H1 (cell line): ENCODE measurements around the gene KATNAL1. TPM values are rescaled to one million over a fixed set of nuclear protein-coding genes. Genes with fewer than 3 reads are reported as not detected.
A peak's percentile ranks its signal among the peaks of the same experiment; 100 is the strongest.

ENCODE experiments used
- CTCF ChIA-PET: fragments of 300-600 bp; sonication (Branson Sonifier 250); formaldehyde crosslinking; loops from one replicate; lab custom pipeline; 2021; ENCODE audit not compliant: partially characterized antibody; lab: Charles Lee
- POLR2A ChIA-PET: fragments of 300-600 bp; sonication (Branson Sonifier 250); formaldehyde crosslinking; loops from one replicate; lab custom pipeline; 2021; ENCODE audit warnings: inconsistent platforms; ENCODE audit not compliant: partially characterized antibody; lab: Charles Lee
- DNase-seq, 2 experiments: peaks; one replicate each; pipeline versions ENCODE4 v3.0.0 to v3.0.0-alpha.2; 2010 to 2022; ENCODE audit warnings: low spot score in 2 of 2, low read depth in 1 of 2, mixed read lengths in 1 of 2
- FAIRE-seq: peaks from 2 replicates; lab custom pipeline; 2011; peaks lifted over from hg19 to GRCh38; lab: Jason Lieb, UNC
- H2AFZ ChIP-seq: 2 replicates; pipeline ENCODE4 v1.8.1; 2012; ENCODE audit warnings: low read length, inconsistent platforms
- H2AK5ac ChIP-seq: 2 replicates; pipeline ENCODE4 v1.6.1; 2013; ENCODE audit warnings: low read depth, low read length
- H2BK120ac ChIP-seq: replicated peaks from 2 replicates; pipeline ENCODE3; 2013; ENCODE audit warnings: low read depth, low read length, inconsistent platforms
- H2BK12ac ChIP-seq: 2 replicates; pipeline ENCODE4 v1.6.1; 2013; ENCODE audit warnings: low read depth, low read length
- H2BK15ac ChIP-seq: 2 replicates; pipeline ENCODE4 v1.6.1; 2013; ENCODE audit warnings: low read length
- H2BK20ac ChIP-seq: 2 replicates; pipeline ENCODE4 v1.6.1; 2013; ENCODE audit warnings: low read length
- H2BK5ac ChIP-seq: 2 replicates; pipeline ENCODE4 v1.6.1; 2013; ENCODE audit warnings: low read depth, low read length
- H3K14ac ChIP-seq: 2 replicates; pipeline ENCODE4 v1.6.1; 2013; ENCODE audit warnings: inconsistent platforms; ENCODE audit not compliant: insufficient read length
- H3K18ac ChIP-seq: 2 replicates; pipeline ENCODE4 v1.6.1; 2013; ENCODE audit warnings: low read length; ENCODE audit errors: extremely low read depth
- H3K23ac ChIP-seq: 2 replicates; pipeline ENCODE4 v1.6.1; 2013; ENCODE audit warnings: inconsistent platforms; ENCODE audit not compliant: insufficient read length
- H3K23me2 ChIP-seq: 2 replicates; pipeline ENCODE4 v1.6.1; 2013; ENCODE audit warnings: low read depth, low read length
- H3K27ac ChIP-seq: 2 replicates; pipeline ENCODE4 v1.6.1; 2011; ENCODE audit warnings: low read depth, low read length, inconsistent platforms
- H3K27me3 ChIP-seq, 4 experiments: replicated peaks in 1 of 4; 1 replicate in 1 of 4; 2 replicates in 3 of 4; pipeline versions ENCODE4 v1.6.1 to v1.8.1; 2011 to 2013; ENCODE audit warnings: low read length in 3 of 4, mild to moderate bottlenecking in 3 of 4, inconsistent platforms in 2 of 4, mixed read lengths in 2 of 4, moderate library complexity in 1 of 4; ENCODE audit not compliant: control insufficient read depth in 3 of 4, insufficient read depth in 3 of 4; ENCODE audit errors: extremely low read depth in 1 of 4
- H3K36me3 ChIP-seq, 4 experiments: 2 replicates each; pipeline versions ENCODE4 v1.6.1 to v1.8.1; 2011 to 2013; ENCODE audit warnings: mild to moderate bottlenecking in 4 of 4, low read length in 3 of 4, moderate library complexity in 2 of 4, control low read depth in 1 of 4, inconsistent platforms in 1 of 4; ENCODE audit not compliant: insufficient read depth in 4 of 4, control insufficient read depth in 2 of 4
- H3K4ac ChIP-seq: replicated peaks from 2 replicates; pipeline ENCODE3; 2013; ENCODE audit warnings: low read length, low read depth, mixed read lengths, inconsistent platforms; ENCODE audit not compliant: insufficient read length
- H3K4me1 ChIP-seq, 4 experiments: replicated peaks in 1 of 4; 1 replicate in 1 of 4; 2 replicates in 3 of 4; pipeline versions ENCODE4 v1.6.1 to v1.8.1; 2011 to 2013; ENCODE audit warnings: low read length in 3 of 4, inconsistent platforms in 2 of 4, mixed read lengths in 1 of 4; ENCODE audit not compliant: insufficient read depth in 4 of 4, control insufficient read depth in 3 of 4
- H3K4me2 ChIP-seq, 2 experiments: 2 replicates each; pipeline versions ENCODE4 v1.6.1 to v1.8.1; 2011 to 2013; ENCODE audit warnings: low read depth in 2 of 2, low read length in 2 of 2, control low read depth in 1 of 2, inconsistent platforms in 1 of 2, mild to moderate bottlenecking in 1 of 2; ENCODE audit not compliant: insufficient read depth in 1 of 2
- H3K4me3 ChIP-seq, 4 experiments: fragments of 200-600, 300-600 bp in 1 of 4; sonication (generic), shearing (Covaris generic), sonication (Bioruptor Twin) in 1 of 4; 2 replicates each; pipeline versions ENCODE4 v1.5.1 to v1.8.1; 2011 to 2016; ENCODE audit warnings: low read length in 4 of 4, low read depth in 3 of 4, control low read depth in 2 of 4, inconsistent platforms in 2 of 4, mild to moderate bottlenecking in 2 of 4, mixed read lengths in 1 of 4, moderate library complexity in 1 of 4; ENCODE audit not compliant: insufficient read depth in 2 of 4; ENCODE audit errors: extremely low read depth in 1 of 4
- H3K56ac ChIP-seq: replicated peaks from 2 replicates; pipeline ENCODE3; 2013; ENCODE audit warnings: low read depth, mild to moderate bottlenecking, mixed read lengths, low read length, inconsistent platforms; ENCODE audit not compliant: insufficient read length
- H3K79me1 ChIP-seq: 2 replicates; pipeline ENCODE4 v1.6.1; 2013; ENCODE audit warnings: low read depth, low read length, control low read depth
- H3K79me2 ChIP-seq, 2 experiments: 2 replicates each; pipeline versions ENCODE4 v1.6.1 to v1.8.1; 2012 to 2013; ENCODE audit warnings: low read length in 2 of 2, mild to moderate bottlenecking in 2 of 2, inconsistent platforms in 1 of 2; ENCODE audit not compliant: insufficient read depth in 2 of 2, control insufficient read depth in 1 of 2
- H3K9ac ChIP-seq, 4 experiments: replicated peaks in 1 of 4; 1 replicate in 1 of 4; 2 replicates in 3 of 4; pipeline versions ENCODE4 v1.6.1 to v1.8.1; 2011 to 2013; ENCODE audit warnings: low read depth in 3 of 4, low read length in 3 of 4, control low read depth in 2 of 4, mild to moderate bottlenecking in 2 of 4, moderate library complexity in 2 of 4, inconsistent platforms in 1 of 4; ENCODE audit errors: extremely low read depth in 1 of 4
- H3K9me3 ChIP-seq, 2 experiments: 2 replicates each; pipeline versions ENCODE4 v1.6.1 to v1.8.1; 2012 to 2013; ENCODE audit warnings: mild to moderate bottlenecking in 2 of 2, moderate library complexity in 2 of 2, control low read depth in 1 of 2, inconsistent platforms in 1 of 2, low read depth in 1 of 2, low read length in 1 of 2, mixed read lengths in 1 of 2; ENCODE audit not compliant: insufficient read depth in 2 of 2
- H4K20me1 ChIP-seq, 2 experiments: replicated peaks in 1 of 2; 2 replicates each; pipeline versions ENCODE3 to v1.8.1; 2011 to 2013; ENCODE audit warnings: inconsistent platforms in 2 of 2, low read length in 2 of 2, mild to moderate bottlenecking in 1 of 2; ENCODE audit not compliant: insufficient read depth in 2 of 2, control insufficient read depth in 1 of 2
- H4K5ac ChIP-seq: 2 replicates; pipeline ENCODE4 v1.6.1; 2013; ENCODE audit warnings: low read length, low read depth, mixed read lengths, inconsistent platforms; ENCODE audit not compliant: insufficient read length
- H4K8ac ChIP-seq: 2 replicates; pipeline ENCODE4 v1.8.0; 2013; ENCODE audit warnings: mild to moderate bottlenecking, moderate library complexity, low read length, inconsistent platforms; ENCODE audit not compliant: insufficient read depth; ENCODE audit errors: extremely low read depth
- H4K91ac ChIP-seq: replicated peaks from 2 replicates; pipeline ENCODE3; 2013; ENCODE audit warnings: low read length, mixed read lengths, inconsistent platforms; ENCODE audit not compliant: insufficient read length
- CBX5 ChIP-seq: fragments of 300-800, 300-1000 bp; sonication (generic); IDR thresholded peaks from 2 replicates; pipeline ENCODE4 v1.7.1; 2016; ENCODE audit warnings: antibody characterized with exemption, low read length, low read depth
- CBX8 ChIP-seq: fragments of 300-800, 300-1000 bp; sonication (generic); IDR thresholded peaks from 2 replicates; pipeline ENCODE4 v1.7.1; 2016; ENCODE audit warnings: low read depth, low read length, borderline replicate concordance
- GTF2F1 ChIP-seq: IDR thresholded peaks from 2 replicates; pipeline ENCODE4 v1.6.1; 2012; ENCODE audit warnings: low read depth, low read length, improper control_type of control experiment, borderline replicate concordance
- PHF8 ChIP-seq: fragments of 200-600 bp; sonication (generic); conservative IDR thresholded peaks from 2 replicates; pipeline ENCODE4 v1.7.1; 2012; ENCODE audit warnings: low read depth, mild to moderate bottlenecking, inconsistent platforms, low read length, moderate library complexity
- POLR2A ChIP-seq, 2 experiments: IDR thresholded peaks; 1 replicate in 1 of 2; 2 replicates in 1 of 2; pipeline ENCODE4 v1.6.1; 2011; ENCODE audit warnings: low read depth in 2 of 2, low read length in 2 of 2, mild to moderate bottlenecking in 2 of 2; ENCODE audit errors: control extremely low read depth in 1 of 2
- RAD21 ChIP-seq, 2 experiments: IDR thresholded peaks in 1 of 2; conservative IDR thresholded peaks in 1 of 2; 2 replicates each; pipeline ENCODE4 v1.6.1; 2011; ENCODE audit warnings: low read depth in 2 of 2, low read length in 2 of 2, improper control_type of control experiment in 1 of 2, inconsistent platforms in 1 of 2, mild to moderate bottlenecking in 1 of 2, moderate library complexity in 1 of 2
- SIN3A ChIP-seq, 2 experiments: IDR thresholded peaks in 1 of 2; conservative IDR thresholded peaks in 1 of 2; 2 replicates each; pipeline ENCODE4 v1.6.1; 2011 to 2012; ENCODE audit warnings: low read length in 2 of 2, improper control_type of control experiment in 1 of 2, low read depth in 1 of 2, mild to moderate bottlenecking in 1 of 2
- TAF7 ChIP-seq: optimal IDR thresholded peaks from 2 replicates; pipeline ENCODE3; 2011; ENCODE audit warnings: low read depth, mild to moderate bottlenecking, inconsistent platforms, low read length, moderate library complexity, borderline replicate concordance
- TBP ChIP-seq: IDR thresholded peaks from 2 replicates; pipeline ENCODE4 v1.6.1; 2011; ENCODE audit warnings: low read depth, low read length, improper control_type of control experiment
- WGBS, 2 experiments: shearing (Covaris generic) in 1 of 2; methylation state at CpG; one replicate each; pipeline versions ENCODE4 v1.1.6 to v1.1.7; 2013 to 2015; ENCODE audit warnings: low lambda C conversion rate in 2 of 2, mixed read lengths in 2 of 2, inconsistent platforms in 1 of 2, low coverage in 1 of 2, missing lambda C conversion rate in 1 of 2; ENCODE audit not compliant: insufficient replicate concordance in 2 of 2, insufficient coverage in 1 of 2, insufficient read length in 1 of 2; ENCODE audit errors: extremely low coverage in 1 of 2, missing lambda C conversion rate in 1 of 2; 5-methylcytosine and 5-hydroxymethylcytosine counted together
- polyA plus RNA-seq, 7 experiments: library from polyadenylated mRNA; depleted of rRNA in 3 of 7; stranded (reverse) in 5 of 7; unstranded in 2 of 7; fragments of >200 nt in 5 of 7; fragments of 200-250 nt in 2 of 7; gene quantifications; 1 replicate in 5 of 7; 2 replicates in 1 of 7; 4 replicates in 1 of 7; pipeline versions ENCODE4 v1.2.1 to v1.2.3, GENCODE V29; 2011 to 2013; ENCODE audit warnings: missing spikeins in 2 of 7, mixed read lengths in 2 of 7
- total RNA-seq: library from RNA; stranded (reverse); fragmentation: NEBNext Ultra II Directional; extraction: Animal tissue kit (Norgen Biotek cat#: 25700); gene quantifications from 2 replicates; pipeline ENCODE4 v1.2.1, GENCODE V29; 2021

KATNAL1 gene
- total and polyA plus RNA-seq, 2 of the 8 experiments (the other 6 are each of a cell fraction or from before 2014, with no cell fraction given) = 4.0 to 13.2 TPM

DNA sequence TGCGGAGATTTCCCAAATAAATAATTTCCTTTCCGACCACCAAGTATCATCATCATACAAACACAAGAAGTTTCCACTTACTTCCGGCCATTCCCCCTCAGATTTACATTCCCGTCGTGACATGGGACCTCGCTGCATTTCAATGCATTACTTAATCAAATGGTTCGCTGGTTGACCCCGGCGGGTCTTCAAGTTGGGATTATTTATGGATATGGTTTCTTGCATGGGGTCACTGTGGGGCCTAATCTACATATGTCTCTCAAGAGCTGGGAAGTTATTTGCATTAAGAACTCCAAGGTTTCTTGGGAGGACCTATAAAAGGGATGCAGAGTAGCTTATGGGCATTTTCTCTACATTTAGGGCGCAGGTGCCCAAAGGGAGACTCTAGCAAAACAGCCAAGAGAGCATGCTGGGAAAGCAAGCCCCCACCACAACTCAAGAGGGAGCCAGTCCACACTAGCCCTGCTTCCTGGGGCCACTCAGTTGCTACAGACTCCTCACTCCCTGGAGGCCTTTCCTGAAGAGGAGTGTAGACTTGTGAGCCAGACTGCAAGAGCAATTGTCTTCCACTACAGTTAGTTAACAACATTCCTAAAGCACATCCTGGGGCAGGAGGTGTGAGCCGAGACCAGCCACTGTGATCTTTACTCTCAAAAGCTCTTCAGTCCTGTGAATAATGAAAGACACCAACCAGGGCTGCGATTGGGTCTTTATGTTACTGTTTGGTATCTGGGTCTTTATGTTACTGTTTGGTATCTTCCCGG, 125.3 kb downstream of the KATNAL1 start:
- ChIA-PET POLR2A (interaction anchor here (0.9 to 1.5 kb wide), 5 partner anchors 11 to 47 kb away, joined by 3 to 5 read pairs (median 4); no protein-coding TSS in a partner anchor), CTCF (interaction anchor here (0.6 kb wide), 1 partner anchor 62 kb away, joined by 3 read pairs; no protein-coding TSS in a partner anchor)
- H3K9me3 ChIP-seq = 0 out of 4 replicates have a peak, but pooled peaks cover 0 to 4% of the 10 kb centered on the region in 2 experiments
- H2AFZ ChIP-seq = no peak overlapping the region
- DNase-seq = no peak
- no peak overlapping the region for H3K4me2 ChIP-seq
- H2AK5ac ChIP-seq = no peak overlapping the region
- H3K79me1 ChIP-seq = no peaks in the 10 kb centered on the region
- FAIRE-seq = peak; percentile 52
- peak overlapping the region; percentile 22; the same call in 1 of the 2 replicates for H2BK5ac ChIP-seq
- H2BK120ac ChIP-seq = no peak overlapping the region
- no peak overlapping the region for H2BK20ac ChIP-seq
- no peak overlapping the region for H3K9ac ChIP-seq
- no peak overlapping the region for H4K91ac ChIP-seq
- no peak overlapping the region for H3K4ac ChIP-seq
- no peak overlapping the region for H4K5ac ChIP-seq
- 87% methylated on average over 13 of the region's 13 CpGs; no CpG with 5 or more reads in 1 of the 2 experiments for WGBS, 2 experiments
- no peak overlapping the region for H3K23ac ChIP-seq
- no peak overlapping the region for H3K18ac ChIP-seq
- no peak overlapping the region for H3K4me3 ChIP-seq
- peaks cover 2 to 9% (median 3%) of the 10 kb centered on the region in 4 experiments; a peak in 6 of 7 replicates for H3K4me1 ChIP-seq
- H3K36me3 ChIP-seq = no peaks in the 10 kb centered on the region
- no peak overlapping the region for H3K56ac ChIP-seq
- H3K23me2 ChIP-seq = no peaks in the 10 kb centered on the region
- no peaks in the 10 kb centered on the region for H3K79me2 ChIP-seq
- H4K20me1 ChIP-seq = no peaks in the 10 kb centered on the region
- no peak overlapping the region for H2BK15ac ChIP-seq
- H2BK12ac ChIP-seq = no peak overlapping the region
- no peak overlapping the region for H3K27ac ChIP-seq
- H4K8ac ChIP-seq = no peak overlapping the region
- H3K14ac ChIP-seq = no peak overlapping the region
- H3K27me3 ChIP-seq = no peaks in the 10 kb centered on the region
- TF ChIP-seq CBX8 = no peak
- peak in 1 of 2 experiments; percentile 5; a peak in 2 of 4 replicates for TF ChIP-seq RAD21 (IDR thresholded peaks at IDR 0.05 in 1 of 2, conservative IDR thresholded peaks at IDR 0.05 in 1 of 2; ENCODE audit: low read depth in 2 of 2, low read length in 2 of 2)
- no peak for TF ChIP-seq PHF8
- no peak for TF ChIP-seq CBX5
- TF ChIP-seq TAF7 = peak; percentile 98
- TF ChIP-seq POLR2A (IDR thresholded peaks at IDR 0.05; ENCODE audit: control extremely low read depth in 1 of 2, low read depth in 2 of 2, low read length in 2 of 2) = peak; percentile 64 to 93
- TF ChIP-seq GTF2F1 = peak; percentile 81; the same call in 1 of the 2 replicates
- TF ChIP-seq SIN3A (conservative IDR thresholded peaks at IDR 0.05 in 1 of 2, IDR thresholded peaks at IDR 0.05 in 1 of 2; ENCODE audit: low read depth in 1 of 2, low read length in 2 of 2) = no peak
- TF ChIP-seq TBP = peak; percentile 76
